Glutamatergic neuron (in vitro differentiated cells): ENCODE measurements around the gene P2RY8. TPM values are rescaled to one million over a fixed set of nuclear protein-coding genes. Genes with fewer than 3 reads are reported as not detected.

Source experiments
- DNase-seq: peaks from one replicate; pipeline ENCODE4 v3.0.0; 2022
- H3K27ac Mint-ChIP-seq: one replicate; pipeline ENCODE4 v1.8.0; 2020; ENCODE audit warnings: mild to moderate bottlenecking, mixed read lengths, inconsistent platforms; ENCODE audit not compliant: unreplicated experiment
- H3K27me3 Mint-ChIP-seq: one replicate; pipeline ENCODE4 v1.8.0; 2020; ENCODE audit warnings: mild to moderate bottlenecking, moderate library complexity, mixed read lengths, inconsistent platforms; ENCODE audit not compliant: unreplicated experiment
- H3K36me3 Mint-ChIP-seq: one replicate; pipeline ENCODE4 v1.8.0; 2020; ENCODE audit warnings: mild to moderate bottlenecking, mixed read lengths, inconsistent platforms; ENCODE audit not compliant: unreplicated experiment
- H3K4me1 Mint-ChIP-seq: one replicate; pipeline ENCODE4 v1.8.0; 2020; ENCODE audit warnings: mild to moderate bottlenecking, low read depth, mixed read lengths, inconsistent platforms; ENCODE audit not compliant: unreplicated experiment
- H3K4me3 Mint-ChIP-seq: one replicate; pipeline ENCODE4 v1.8.0; 2020; ENCODE audit warnings: mild to moderate bottlenecking, mixed read lengths, inconsistent platforms; ENCODE audit not compliant: unreplicated experiment
- H3K9me3 Mint-ChIP-seq: one replicate; pipeline ENCODE4 v1.8.0; 2020; ENCODE audit warnings: mild to moderate bottlenecking, moderate library complexity, mixed read lengths, inconsistent platforms; ENCODE audit not compliant: unreplicated experiment
- total RNA-seq: library from RNA; stranded (reverse); fragmentation: NEBNext Ultra II Directional; extraction: Animal tissue kit (Norgen Biotek cat#: 25700); gene quantifications from one replicate; pipeline ENCODE4 v1.2.1, GENCODE V29; 2021; ENCODE audit not compliant: unreplicated experiment
- TF ChIP-seq, protein P1 (sequence below): fragments of 200-600 bp; sonication (generic); IDR thresholded peaks from one replicate; pipeline ENCODE4 v1.5.0; 2021; ENCODE audit not compliant: partially characterized antibody, unreplicated experiment

P2RY8 gene
- total RNA-seq, 1 donor from 2014 or later: 2.3 TPM

DNA sequence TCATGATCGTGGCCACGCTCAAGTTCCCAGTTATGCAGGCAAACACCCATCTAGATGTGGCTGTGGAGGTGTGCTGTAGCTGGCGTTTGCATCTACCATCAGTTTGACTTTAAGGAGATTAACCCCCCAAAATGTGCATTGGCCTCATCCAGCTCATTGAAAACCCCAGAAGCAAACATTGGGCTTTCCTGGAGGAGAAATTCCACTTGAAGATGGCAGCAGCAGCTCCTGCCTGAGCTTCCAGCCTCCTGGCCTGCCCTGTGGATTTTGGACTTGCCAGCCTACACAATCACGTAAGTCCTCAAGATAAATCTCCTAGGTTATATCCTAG lies 114.9 kb downstream of the P2RY8 start:
- Mint-ChIP-seq H3K9me3 (peaks cover 21% of the 10 kb centered on the region), H3K27me3 (peaks cover 19% of the 10 kb centered on the region), H3K4me3 (no peak overlapping the region), H3K36me3 (peaks cover 42% of the 10 kb centered on the region), H3K4me1 (no peaks in the 10 kb centered on the region), H3K27ac (no peak overlapping the region)
- TF ChIP-seq, protein P1, sequence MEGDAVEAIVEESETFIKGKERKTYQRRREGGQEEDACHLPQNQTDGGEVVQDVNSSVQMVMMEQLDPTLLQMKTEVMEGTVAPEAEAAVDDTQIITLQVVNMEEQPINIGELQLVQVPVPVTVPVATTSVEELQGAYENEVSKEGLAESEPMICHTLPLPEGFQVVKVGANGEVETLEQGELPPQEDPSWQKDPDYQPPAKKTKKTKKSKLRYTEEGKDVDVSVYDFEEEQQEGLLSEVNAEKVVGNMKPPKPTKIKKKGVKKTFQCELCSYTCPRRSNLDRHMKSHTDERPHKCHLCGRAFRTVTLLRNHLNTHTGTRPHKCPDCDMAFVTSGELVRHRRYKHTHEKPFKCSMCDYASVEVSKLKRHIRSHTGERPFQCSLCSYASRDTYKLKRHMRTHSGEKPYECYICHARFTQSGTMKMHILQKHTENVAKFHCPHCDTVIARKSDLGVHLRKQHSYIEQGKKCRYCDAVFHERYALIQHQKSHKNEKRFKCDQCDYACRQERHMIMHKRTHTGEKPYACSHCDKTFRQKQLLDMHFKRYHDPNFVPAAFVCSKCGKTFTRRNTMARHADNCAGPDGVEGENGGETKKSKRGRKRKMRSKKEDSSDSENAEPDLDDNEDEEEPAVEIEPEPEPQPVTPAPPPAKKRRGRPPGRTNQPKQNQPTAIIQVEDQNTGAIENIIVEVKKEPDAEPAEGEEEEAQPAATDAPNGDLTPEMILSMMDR: no peak
- DNase-seq: no peak

DNA sequence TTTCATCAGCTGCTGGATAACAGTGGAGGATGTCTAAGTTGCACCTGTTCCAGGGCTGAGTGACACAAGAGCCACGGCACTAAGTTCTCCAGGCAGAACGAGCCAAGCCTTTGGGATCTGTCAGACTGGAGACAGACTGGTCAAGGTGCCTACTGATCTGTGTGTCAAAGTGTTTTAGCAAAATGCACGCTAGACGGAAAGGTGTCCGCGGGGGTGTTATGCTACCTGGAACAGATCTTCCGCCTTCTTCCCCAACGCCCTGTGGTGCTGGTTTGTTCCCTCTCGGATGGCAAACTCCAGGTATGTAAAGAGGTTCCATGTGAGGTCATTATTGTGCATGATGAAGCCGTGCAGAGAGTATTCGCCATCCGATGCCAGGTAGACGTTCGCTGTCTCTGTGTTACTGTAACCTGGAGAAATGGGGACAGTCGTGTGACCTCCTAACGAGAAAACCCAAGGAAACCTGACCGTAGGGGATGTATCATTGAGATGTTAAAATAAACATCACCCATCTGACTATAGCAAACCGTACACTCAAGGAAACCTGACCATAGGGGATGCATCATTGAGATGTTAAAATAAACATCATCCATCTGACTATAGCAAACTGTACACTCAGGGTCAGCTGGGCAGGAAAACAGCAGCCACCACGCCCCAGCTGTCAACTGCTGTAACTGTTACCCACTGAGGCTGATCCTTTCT lies 115.4 kb downstream of the P2RY8 start:
- Mint-ChIP-seq H3K27me3 (peaks cover 14% of the 10 kb centered on the region), H3K36me3 (peaks cover 37% of the 10 kb centered on the region), H3K9me3 (peaks cover 18% of the 10 kb centered on the region), H3K4me1 (no peaks in the 10 kb centered on the region), H3K27ac (no peak overlapping the region), H3K4me3 (no peak overlapping the region)
- no peak for DNase-seq
- TF ChIP-seq, protein P1: no peak

DNA sequence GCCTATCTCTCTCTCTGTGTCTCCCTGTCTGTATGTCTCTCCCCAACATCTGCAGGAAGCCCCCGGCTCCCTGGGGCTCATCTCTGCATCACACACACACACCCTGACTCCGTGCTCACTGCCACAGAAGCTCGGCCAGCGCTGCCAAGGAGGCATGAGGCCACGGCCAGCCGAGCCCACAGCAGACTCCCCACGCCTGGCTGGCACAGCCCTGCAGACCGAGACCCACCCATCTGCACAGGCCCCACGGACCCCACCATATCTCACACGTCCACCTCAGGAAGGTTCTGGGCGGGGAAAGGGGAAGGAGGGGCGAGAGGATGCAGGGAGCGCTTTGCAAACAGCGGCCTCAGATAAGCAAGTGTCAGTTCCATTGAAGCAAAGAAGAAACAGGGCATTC lies 116.6 kb downstream of the P2RY8 start:
- Mint-ChIP-seq H3K36me3 (peaks cover 37% of the 10 kb centered on the region), H3K27ac (no peak overlapping the region), H3K4me3 (peak overlapping the region; percentile 1), H3K4me1 (no peaks in the 10 kb centered on the region), H3K27me3 (peaks cover 13% of the 10 kb centered on the region), H3K9me3 (peaks cover 18% of the 10 kb centered on the region)
- DNase-seq: no peak
- TF ChIP-seq, protein P1: no peak

DNA sequence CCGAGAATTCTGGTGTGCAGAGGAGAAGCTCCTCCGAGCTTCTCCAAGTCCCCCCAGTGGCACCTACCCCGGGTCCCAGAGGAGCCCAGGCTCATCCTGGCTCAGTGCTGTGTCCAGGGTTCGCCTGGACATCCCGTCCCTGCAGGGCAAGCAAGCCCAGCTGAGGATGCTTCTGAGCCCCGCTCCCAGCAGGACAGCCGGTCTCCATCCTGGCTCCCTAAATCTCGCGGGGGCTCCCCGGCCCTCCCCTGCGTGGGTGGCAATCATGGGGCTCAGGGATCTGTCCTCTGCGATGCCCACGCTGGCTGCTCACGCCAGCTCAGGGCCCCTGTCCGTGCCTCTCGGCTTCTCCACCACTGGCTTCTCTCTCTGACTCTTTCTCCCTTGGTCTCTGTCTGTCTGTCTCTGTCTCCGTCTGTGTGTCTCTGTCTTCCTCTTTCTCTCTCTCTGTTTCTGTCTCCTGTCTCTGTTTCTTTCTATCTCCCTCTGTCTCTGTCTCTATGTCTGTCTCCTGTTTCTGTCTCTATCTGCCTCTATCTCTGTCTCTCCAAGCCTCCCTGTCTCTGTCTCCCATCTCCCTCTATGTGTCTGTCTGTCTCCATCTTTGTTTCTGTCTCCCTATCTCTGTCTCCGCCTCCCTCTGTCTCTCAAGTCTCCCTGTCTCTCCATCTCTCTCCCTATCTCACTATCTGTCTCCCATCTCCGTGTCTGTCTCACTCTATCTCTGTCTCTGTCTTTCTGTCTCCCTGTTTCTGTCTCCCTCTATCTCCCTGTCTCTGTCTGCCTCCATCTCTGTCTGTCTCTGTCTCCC lies 117.2 kb downstream of the P2RY8 start:
- H3K36me3 Mint-ChIP-seq: peaks cover 32% of the 10 kb centered on the region
- DNase-seq: no peak

More for the DNA sequence above, 117.2 kb downstream of the P2RY8 start:
- TF ChIP-seq, protein P1: no peak
- Mint-ChIP-seq H3K9me3 (peaks cover 15% of the 10 kb centered on the region), H3K27me3 (peaks cover 11% of the 10 kb centered on the region), H3K4me3 (peak overlapping the region; percentile 1), H3K27ac (peak overlapping the region; percentile 22), H3K4me1 (no peaks in the 10 kb centered on the region)
